Measurements from ENCODE around the gene ZSWIM6.

The ZSWIM6 gene

GRCh38 chr5:61472172-61472958, 140.3 kb downstream of the ZSWIM6 start:
- no peak overlapping the region for H3K4me3 ChIP-seq (ENCODE audit: low read depth, low read length)
- POLR2A ChIA-PET: no interaction called here
- TF ChIP-seq CTCF (IDR thresholded peaks at IDR 0.05; ENCODE audit: insufficient read depth, low read length, missing control alignments): no peak
- no peak for DNase-seq (ENCODE audit: low read depth, low spot score)
- CTCF ChIA-PET: interaction anchor here (0.7 kb wide), 1 partner anchor 13 kb away, joined by 3 read pairs; no protein-coding TSS in a partner anchor

- CTCF ChIA-PET: interaction anchor here (1.0 kb wide), 1 partner anchor 304 kb away, joined by 3 read pairs; no protein-coding TSS in a partner anchor
Measured at GRCh38 chr5:61474746-61475145, 142.7 kb downstream of the ZSWIM6 start.

GRCh38 chr5:61477788-61478187, 145.7 kb downstream of the ZSWIM6 start:
- ChIA-PET POLR2A (interaction anchor here (1.1 kb wide), 1 partner anchor 10 kb away, joined by 3 read pairs; no protein-coding TSS in a partner anchor), CTCF (interaction anchor here (1.0 kb wide), 1 partner anchor 9 kb away, joined by 5 read pairs; no protein-coding TSS in a partner anchor)
- H3K4me3 ChIP-seq (ENCODE audit: low read depth, low read length): no peak overlapping the region
- TF ChIP-seq CTCF (IDR thresholded peaks at IDR 0.05; ENCODE audit: insufficient read depth, low read length, missing control alignments): no peak
- DNase-seq (ENCODE audit: low read depth, low spot score): no peak

More at GRCh38 chr5:61474746-61475145, 142.7 kb downstream of the ZSWIM6 start:
- POLR2A ChIA-PET: no interaction called here
- no peak overlapping the region for H3K4me3 ChIP-seq (ENCODE audit: low read depth, low read length)
- no peak for DNase-seq (ENCODE audit: low read depth, low spot score)
- no peak for TF ChIP-seq CTCF (IDR thresholded peaks at IDR 0.05; ENCODE audit: insufficient read depth, low read length, missing control alignments)

GRCh38 chr5:61479850-61480614, 148.0 kb downstream of the ZSWIM6 start:
- ChIA-PET CTCF (no interaction called here), POLR2A (no interaction called here)
- no peak for TF ChIP-seq CTCF (IDR thresholded peaks at IDR 0.05; ENCODE audit: insufficient read depth, low read length, missing control alignments)
- H3K4me3 ChIP-seq (ENCODE audit: low read depth, low read length): no peak overlapping the region
- DNase-seq (ENCODE audit: low read depth, low spot score): no peak

- H3K4me3 ChIP-seq (ENCODE audit: low read depth, low read length): no peak overlapping the region
- DNase-seq (ENCODE audit: low read depth, low spot score): no peak
- CTCF ChIA-PET: no interaction called here
- TF ChIP-seq CTCF (IDR thresholded peaks at IDR 0.05; ENCODE audit: insufficient read depth, low read length, missing control alignments): no peak
- POLR2A ChIA-PET: no interaction called here
Measured at GRCh38 chr5:61482980-61483379, 150.9 kb downstream of the ZSWIM6 start.

- POLR2A ChIA-PET: no interaction called here
- CTCF ChIA-PET: no interaction called here
- no peak overlapping the region for H3K4me3 ChIP-seq (ENCODE audit: low read depth, low read length)
- DNase-seq (ENCODE audit: low read depth, low spot score): no peak
- no peak for TF ChIP-seq CTCF (IDR thresholded peaks at IDR 0.05; ENCODE audit: insufficient read depth, low read length, missing control alignments)
Measured at GRCh38 chr5:61486476-61486875, 154.4 kb downstream of the ZSWIM6 start.

All from AG04449 (cell line).